Left lung (tissue), 10 donors: Measurements from ENCODE around the gene FAM3C. TPM values are rescaled to one million over a fixed set of nuclear protein-coding genes. Genes with fewer than 3 reads are reported as not detected.

Source experiments
- ATAC-seq: fragments of 200-7000 bp; cut with Tn5 transposase; one replicate; pipeline ENCODE4 v1.9.1; 2020; ENCODE audit warnings: moderate library complexity
- DNase-seq, 4 donors: peaks; one replicate each; pipeline ENCODE4 v3.0.0-alpha.2; 2013 to 2020
- H3K27ac ChIP-seq, 2 donors: fragments of 200-600 bp; sonication (generic) in 1 of 2; one replicate each; pipeline versions ENCODE4 v1.5.0 to v1.8.0; 2020 to 2021
- H3K27me3 ChIP-seq, 2 donors: fragments of 200-600 bp; sonication (generic) in 1 of 2; one replicate each; pipeline versions ENCODE4 v1.5.0 to v1.8.0; 2020 to 2021
- H3K36me3 ChIP-seq, 2 donors: fragments of 200-600 bp; sonication (generic) in 1 of 2; one replicate each; pipeline versions ENCODE4 v1.5.0 to v1.8.0; 2020 to 2021
- H3K4me1 ChIP-seq, 2 donors: fragments of 200-600 bp; one replicate each; pipeline ENCODE4 v1.8.0; 2021
- H3K4me3 ChIP-seq, 2 donors: fragments of 200-600 bp; sonication (generic) in 1 of 2; one replicate each; pipeline versions ENCODE4 v1.5.0 to v1.8.0; 2020 to 2021; ENCODE audit warnings: mild to moderate bottlenecking in 1 of 2
- H3K9me3 ChIP-seq, 2 donors: fragments of 200-600 bp; sonication (generic) in 1 of 2; one replicate each; pipeline versions ENCODE4 v1.5.0 to v1.8.0; 2020 to 2021
- CTCF ChIP-seq, 2 donors: fragments of 200-600 bp; sonication (generic) in 1 of 2; IDR thresholded peaks; one replicate each; pipeline versions ENCODE4 v1.5.0 to v1.8.0; 2021; ENCODE audit warnings: antibody characterized with exemption in 2 of 2
- intact Hi-C, 2 donors: fragments of 100-400 bp; cut with DNase I; formaldehyde crosslinking; loops; one replicate each; pipeline versions ENCODE4 v1.11.2 to v1.14.2; 2022
- polyA plus RNA-seq, 6 donors: library from polyadenylated mRNA; unstranded; fragments of 120-200 nt; gene quantifications; one replicate each; pipeline ENCODE4 v1.2.1, GENCODE V29; 2013; ENCODE audit not compliant: insufficient read length in 6 of 6
- total RNA-seq, 2 donors: library from RNA; stranded (reverse); fragmentation: NEBNext Ultra II Directional; extraction: Animal tissue kit (Norgen Biotek cat#: 25700); gene quantifications; one replicate each; pipeline ENCODE4 v1.2.1, GENCODE V29; 2021
- donor health status: DM: no; HTN: yes; CAD: no.
- donor health status: DM: no; HTN: no; CAD: no.

The FAM3C gene
- total and polyA plus RNA-seq, 8 donors, result 44.1 to 78.4 (median 70.1) TPM

GRCh38 chr7:121331048-121331447 lies 65.1 kb downstream of the FAM3C start:
- no peaks in the 10 kb centered on the region for H3K36me3 ChIP-seq
- TF ChIP-seq CTCF (IDR thresholded peaks at IDR 0.05), result no peak
- H3K4me1 ChIP-seq, result peaks cover 13% of the 10 kb centered on the region in 2 donors
- H3K27me3 ChIP-seq, result peaks cover 69 to 85% of the 10 kb centered on the region in 2 donors
- DNase-seq, result no peak
- ATAC-seq, result no peak
- no peaks in the 10 kb centered on the region for H3K9me3 ChIP-seq
- H3K4me3 ChIP-seq, result no peak overlapping the region
- intact Hi-C loops, result no loop called here
- no peak overlapping the region for H3K27ac ChIP-seq

DNA sequence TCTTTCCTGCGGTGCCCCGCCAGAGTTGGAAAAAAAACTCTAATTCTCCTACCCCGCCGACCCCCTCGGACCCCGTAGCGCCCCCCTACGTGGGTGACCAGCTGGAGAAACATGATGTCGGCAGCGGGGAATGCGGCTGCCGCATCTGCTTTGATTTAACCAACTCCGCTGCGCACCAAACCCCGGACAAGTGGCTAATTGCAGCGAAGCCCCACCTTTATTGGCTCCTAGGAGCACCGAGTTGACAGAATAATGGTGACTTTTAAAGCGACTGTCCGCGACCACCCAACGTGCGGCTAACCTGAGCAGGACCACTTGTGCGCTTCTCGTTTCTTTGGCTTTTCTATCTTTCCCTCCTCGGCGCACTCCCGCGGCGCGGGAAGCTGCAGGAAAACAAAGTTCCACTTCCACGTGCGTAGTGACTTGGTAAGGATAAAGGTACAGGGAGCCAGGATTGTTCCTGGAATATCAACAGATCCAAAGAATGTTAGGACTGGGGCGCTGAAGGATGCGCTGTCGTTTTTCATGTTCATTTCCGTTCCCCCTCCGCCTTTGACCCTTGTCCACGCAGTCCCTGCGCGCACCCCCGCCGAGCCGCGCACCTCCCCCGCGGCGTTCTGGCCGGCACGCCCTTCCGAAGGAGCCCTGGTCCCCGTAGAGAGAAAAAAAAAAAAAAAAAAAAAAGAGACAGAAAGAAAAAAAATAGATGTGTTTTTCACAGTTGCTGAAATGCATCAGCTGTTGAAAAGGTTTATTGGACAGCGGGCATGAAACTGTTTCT lies 65.9 kb downstream of the FAM3C start:
- Histone ChIP-seq H3K9me3 (no peaks in the 10 kb centered on the region), H3K4me3 (peak overlapping the region in 1 of 2 donors; percentile 4), H3K27ac (no peak overlapping the region), H3K27me3 (peaks cover 68 to 80% of the 10 kb centered on the region in 2 donors), H3K4me1 (peaks cover 13% of the 10 kb centered on the region in 2 donors), H3K36me3 (no peaks in the 10 kb centered on the region)
- peak in 1 of 4 donors; percentile 68 for DNase-seq
- intact Hi-C loops, result no loop called here
- ATAC-seq, result peak; percentile 13
- TF ChIP-seq CTCF (IDR thresholded peaks at IDR 0.05), result no peak

GRCh38 chr7:121329191-121330052 lies 66.7 kb downstream of the FAM3C start:
- intact Hi-C loops, result no loop called here
- DNase-seq, result peak in 1 of 4 donors; percentile 73
- peaks cover 60 to 72% of the 10 kb centered on the region in 2 donors for H3K27me3 ChIP-seq
- H3K9me3 ChIP-seq, result no peaks in the 10 kb centered on the region
- no peaks in the 10 kb centered on the region for H3K36me3 ChIP-seq
- no peak overlapping the region for H3K27ac ChIP-seq
- H3K4me1 ChIP-seq, result peaks cover 13% of the 10 kb centered on the region in 2 donors
- peak; percentile 49 for ATAC-seq
- TF ChIP-seq CTCF (IDR thresholded peaks at IDR 0.05), result no peak
- H3K4me3 ChIP-seq, result peak overlapping the region in 1 of 2 donors; percentile 4

GRCh38 chr7:121328508-121329190 lies 67.5 kb downstream of the FAM3C start, which contains the start of gene WNT16:
Gene WNT16 (plus strand): TSS chr7:121329000. CDS start chr7:121329293, 293 bp downstream.
- peak within 1 kb of the TSS in 1 of 2 donors; percentile 4 for H3K4me3 ChIP-seq
- no peak for ATAC-seq
- no peaks in the 10 kb centered on the region for H3K36me3 ChIP-seq
- no peak within 1 kb of the TSS for H3K27ac ChIP-seq
- DNase-seq, result peak in 1 of 4 donors; percentile 73
- intact Hi-C loops, result no loop called here
- no peak for TF ChIP-seq CTCF (IDR thresholded peaks at IDR 0.05)
- no peaks in the 10 kb centered on the region for H3K9me3 ChIP-seq
- peaks cover 52 to 64% of the 10 kb centered on the region in 2 donors for H3K27me3 ChIP-seq
- peaks cover 13% of the 10 kb centered on the region in 2 donors for H3K4me1 ChIP-seq
